MCF 10A (cell line): ENCODE measurements around the gene MRPL9. TPM values are rescaled to one million over a fixed set of nuclear protein-coding genes. Genes with fewer than 3 reads are reported as not detected.

Experiments
- BruUV-seq: library from RNA; stranded (reverse); fragments of 400-500 nt; replicated peaks from 2 replicates; lab custom pipeline; 2021; lab: Mats Ljungman, UMichigan
- CTCF ChIA-PET: fragments of 300-600 bp; sonication (Branson Sonifier 250); formaldehyde crosslinking; extraction: SDS; loops from one replicate; lab custom pipeline; 2021; ENCODE audit warnings: antibody characterized with exemption, inconsistent platforms; lab: Yijun Ruan, JAX
- POLR2A ChIA-PET: fragments of 300-600, 350-650 bp; sonication (Branson Sonifier 250); formaldehyde crosslinking; extraction: SDS; loops from one replicate; lab custom pipeline; 2020; ENCODE audit warnings: antibody characterized with exemption, inconsistent platforms; lab: Yijun Ruan, JAX
- DNase-seq: peaks from one replicate; pipeline ENCODE4 v3.0.0-alpha.2; 2018; ENCODE audit not compliant: unreplicated experiment
- H3K27ac Mint-ChIP-seq: one replicate; pipeline ENCODE4 v1.8.0; 2022; ENCODE audit warnings: mild to moderate bottlenecking, low read depth, mixed read lengths; ENCODE audit not compliant: unreplicated experiment
- H3K27me3 Mint-ChIP-seq: one replicate; pipeline ENCODE4 v1.8.0; 2022; ENCODE audit warnings: mixed read lengths; ENCODE audit not compliant: insufficient read depth, unreplicated experiment
- H3K36me3 Mint-ChIP-seq: one replicate; pipeline ENCODE4 v1.8.0; 2022; ENCODE audit warnings: mild to moderate bottlenecking, moderate library complexity, mixed read lengths; ENCODE audit not compliant: insufficient read depth, unreplicated experiment
- H3K4me1 Mint-ChIP-seq: one replicate; pipeline ENCODE4 v1.8.0; 2022; ENCODE audit warnings: mixed read lengths; ENCODE audit not compliant: insufficient read depth, unreplicated experiment
- H3K4me3 Mint-ChIP-seq: one replicate; pipeline ENCODE4 v1.8.0; 2022; ENCODE audit warnings: mild to moderate bottlenecking, moderate library complexity, mixed read lengths; ENCODE audit not compliant: unreplicated experiment
- H3K9me3 Mint-ChIP-seq: one replicate; pipeline ENCODE4 v1.8.0; 2022; ENCODE audit warnings: mixed read lengths; ENCODE audit not compliant: unreplicated experiment
- intact Hi-C: fragments of 100-400 bp; cut with micrococcal nuclease; formaldehyde crosslinking; loops from 2 replicates; pipeline ENCODE4 v1.14.1; 2022
- total RNA-seq: library from RNA; stranded (reverse); gene quantifications from 2 replicates; pipeline ENCODE4 v1.2.3, GENCODE V29; 2022
- TF ChIP-seq, protein P1 (sequence below): fragments of 200-600 bp; IDR thresholded peaks from one replicate; pipeline ENCODE4 v1.8.0; 2022; ENCODE audit warnings: antibody characterized with exemption, mild to moderate bottlenecking; ENCODE audit not compliant: unreplicated experiment

The MRPL9 gene
- total RNA-seq, 1 experiment from 2014 or later, result 146 TPM

DNA sequence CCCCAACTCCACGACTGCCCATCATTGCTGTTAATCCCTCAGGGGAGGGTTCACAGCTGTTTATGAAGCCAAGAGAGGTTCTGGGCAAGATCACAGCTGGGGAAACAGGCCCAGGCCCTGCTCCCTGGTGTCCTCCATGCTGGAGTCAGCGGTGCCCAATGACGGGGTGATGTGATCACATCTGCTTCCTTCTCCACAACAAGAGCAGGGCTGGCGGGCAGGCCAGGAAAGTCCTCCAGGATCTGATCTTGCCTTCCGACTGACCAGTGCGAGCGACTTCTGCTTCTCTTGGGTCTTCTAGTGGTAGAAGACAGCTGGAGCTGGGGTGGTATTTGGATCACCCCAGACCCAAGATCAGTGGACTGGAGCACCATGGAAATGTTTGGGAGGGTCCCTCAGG lies 42.9 kb upstream of the MRPL9 start:
- DNase-seq, result no peak
- TF ChIP-seq, protein P1, sequence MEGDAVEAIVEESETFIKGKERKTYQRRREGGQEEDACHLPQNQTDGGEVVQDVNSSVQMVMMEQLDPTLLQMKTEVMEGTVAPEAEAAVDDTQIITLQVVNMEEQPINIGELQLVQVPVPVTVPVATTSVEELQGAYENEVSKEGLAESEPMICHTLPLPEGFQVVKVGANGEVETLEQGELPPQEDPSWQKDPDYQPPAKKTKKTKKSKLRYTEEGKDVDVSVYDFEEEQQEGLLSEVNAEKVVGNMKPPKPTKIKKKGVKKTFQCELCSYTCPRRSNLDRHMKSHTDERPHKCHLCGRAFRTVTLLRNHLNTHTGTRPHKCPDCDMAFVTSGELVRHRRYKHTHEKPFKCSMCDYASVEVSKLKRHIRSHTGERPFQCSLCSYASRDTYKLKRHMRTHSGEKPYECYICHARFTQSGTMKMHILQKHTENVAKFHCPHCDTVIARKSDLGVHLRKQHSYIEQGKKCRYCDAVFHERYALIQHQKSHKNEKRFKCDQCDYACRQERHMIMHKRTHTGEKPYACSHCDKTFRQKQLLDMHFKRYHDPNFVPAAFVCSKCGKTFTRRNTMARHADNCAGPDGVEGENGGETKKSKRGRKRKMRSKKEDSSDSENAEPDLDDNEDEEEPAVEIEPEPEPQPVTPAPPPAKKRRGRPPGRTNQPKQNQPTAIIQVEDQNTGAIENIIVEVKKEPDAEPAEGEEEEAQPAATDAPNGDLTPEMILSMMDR, result no peak
- no peaks in the 10 kb centered on the region for H3K36me3 Mint-ChIP-seq
- peaks cover 60% of the 10 kb centered on the region for H3K27me3 Mint-ChIP-seq
- intact Hi-C loops, result no loop called here
- no peak overlapping the region for H3K27ac Mint-ChIP-seq
- CTCF ChIA-PET, result interaction anchor here (0.6 to 2.1 kb wide), 4 partner anchors 30 to 1120 kb away, joined by 3 to 5 read pairs (median 4); no protein-coding TSS in a partner anchor
- H3K4me3 Mint-ChIP-seq, result no peak overlapping the region
- no peaks in the 10 kb centered on the region for H3K9me3 Mint-ChIP-seq
- POLR2A ChIA-PET, result interaction anchor here (1.1 kb wide), 1 partner anchor 16 kb away, joined by 4 read pairs; the partner anchor contains the start of gene TDRKH
- no peaks in the 10 kb centered on the region for H3K4me1 Mint-ChIP-seq
- BruUV-seq, result no TSS peak

DNA sequence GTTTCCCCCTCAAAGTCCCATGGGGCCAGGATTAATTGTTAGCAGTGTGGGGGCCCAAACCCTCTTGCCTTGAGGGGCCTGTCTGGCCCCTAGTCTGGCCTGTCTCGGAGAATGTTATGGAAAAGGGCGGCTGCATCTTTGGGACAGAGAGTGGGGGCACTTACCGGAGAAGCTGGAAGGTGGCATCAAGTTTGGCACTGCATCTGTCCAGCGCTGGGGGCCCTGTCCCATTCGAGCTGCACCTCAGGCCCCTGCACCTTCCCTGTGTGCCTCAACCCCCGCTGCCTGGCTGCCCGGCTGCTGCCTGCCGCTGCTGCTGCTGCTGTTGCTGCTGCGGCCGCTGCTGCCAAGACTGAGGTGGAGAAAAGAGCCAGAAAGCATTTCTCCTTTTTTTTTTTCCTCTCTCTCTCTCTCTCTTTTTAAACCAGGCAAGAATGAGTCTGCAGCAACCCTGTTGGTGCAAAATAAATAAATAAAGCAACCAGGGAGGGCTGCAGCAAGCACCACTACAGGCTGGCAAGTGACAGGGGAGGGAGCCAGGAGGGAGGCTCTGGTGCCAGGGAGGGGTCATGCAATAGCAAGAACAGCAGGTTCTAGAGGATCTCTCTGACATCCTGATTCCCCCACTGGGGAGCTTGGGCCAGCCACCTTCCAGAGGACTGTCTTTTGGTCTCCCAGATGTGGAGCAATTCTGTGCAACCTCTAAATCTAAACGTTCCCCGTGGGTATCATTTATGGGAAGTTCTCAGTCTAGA lies 41.9 kb upstream of the MRPL9 start, which contains the start of gene LINGO4:
Gene LINGO4 (minus strand): TSS at position 354 of the 755 bp plus-strand sequence. CDS start 2,715 bp downstream, outside the sequence.
- Mint-ChIP-seq H3K36me3 (no peaks in the 10 kb centered on the region), H3K4me1 (no peaks in the 10 kb centered on the region), H3K27ac (no peak within 1 kb of the TSS), H3K27me3 (peaks cover 68% of the 10 kb centered on the region), H3K4me3 (no peak within 1 kb of the TSS), H3K9me3 (no peaks in the 10 kb centered on the region)
- TF ChIP-seq, protein P1, result no peak
- no TSS peak for BruUV-seq
- no peak for DNase-seq
- ChIA-PET POLR2A (interaction anchor here (1.1 kb wide), 1 partner anchor 15 kb away, joined by 4 read pairs; the partner anchor contains the start of gene TDRKH), CTCF (interaction anchor here (0.7 to 0.9 kb wide), 2 partner anchors 31 to 71 kb away, joined by 3 to 4 read pairs; no protein-coding TSS in a partner anchor)
- intact Hi-C loops, result no loop called here

DNA sequence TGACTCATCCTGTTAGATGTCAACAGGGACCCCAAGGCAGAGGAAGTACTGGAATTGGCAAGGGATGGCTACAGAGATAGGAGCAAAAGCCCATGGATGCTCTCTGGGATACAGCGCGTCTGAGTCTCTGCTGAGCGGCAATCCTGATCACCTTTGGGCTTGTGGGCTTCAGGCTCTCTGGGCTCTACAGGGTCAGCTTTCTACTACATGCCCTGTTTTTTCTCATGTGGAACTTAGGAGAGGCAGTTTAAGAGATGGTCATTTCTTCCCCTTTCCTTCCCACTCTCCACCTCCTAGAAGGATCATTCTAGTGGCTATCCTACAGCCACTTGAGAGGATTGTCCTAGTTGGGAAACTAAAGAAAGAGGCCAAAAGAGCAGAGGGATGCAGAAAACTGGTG lies 40.6 kb upstream of the MRPL9 start:
- H3K4me3 Mint-ChIP-seq, result no peak overlapping the region
- BruUV-seq, result no TSS peak
- no peaks in the 10 kb centered on the region for H3K36me3 Mint-ChIP-seq
- POLR2A ChIA-PET, result interaction anchor here (1.6 kb wide), 1 partner anchor 14 kb away, joined by 9 read pairs; the partner anchor contains the start of gene TDRKH
- H3K9me3 Mint-ChIP-seq, result no peaks in the 10 kb centered on the region
- no peak for DNase-seq
- TF ChIP-seq, protein P1, result no peak
- peaks cover 79% of the 10 kb centered on the region for H3K27me3 Mint-ChIP-seq
- intact Hi-C loops, result no loop called here
- peaks cover 8% of the 10 kb centered on the region for H3K4me1 Mint-ChIP-seq
- no peak overlapping the region for H3K27ac Mint-ChIP-seq
- CTCF ChIA-PET, result interaction anchor here (1.0 kb wide), 1 partner anchor 32 kb away, joined by 4 read pairs; no protein-coding TSS in a partner anchor

DNA sequence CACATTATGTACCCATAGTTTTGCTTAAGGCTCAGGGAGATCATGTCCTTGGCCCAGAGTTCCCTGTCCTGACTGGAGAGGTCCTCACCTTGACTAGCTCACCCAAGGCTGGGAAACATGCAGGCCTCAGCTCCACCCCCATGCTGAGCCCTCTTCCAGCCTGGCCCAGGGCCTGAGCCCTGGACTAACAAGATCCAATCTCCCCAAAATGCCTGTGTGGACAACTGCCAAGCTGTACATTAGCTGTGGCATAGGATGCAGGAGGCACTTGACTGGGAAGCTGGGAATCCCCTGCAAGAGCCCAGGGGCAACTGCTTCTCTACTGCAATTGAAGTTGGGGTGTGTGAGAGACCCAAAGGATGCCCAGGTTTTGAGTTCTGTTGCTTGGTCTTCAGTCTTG lies 39.9 kb upstream of the MRPL9 start:
- no peak for DNase-seq
- H3K27me3 Mint-ChIP-seq, result peaks cover 79% of the 10 kb centered on the region
- TF ChIP-seq, protein P1, result no peak
- no peak overlapping the region for H3K4me3 Mint-ChIP-seq
- peaks cover 8% of the 10 kb centered on the region for H3K4me1 Mint-ChIP-seq
- POLR2A ChIA-PET, result interaction anchor here (1.6 to 1.8 kb wide), 2 partner anchors 13 to 17 kb away, joined by 6 to 9 read pairs; partner anchors contain the start of gene TDRKH
- H3K36me3 Mint-ChIP-seq, result no peaks in the 10 kb centered on the region
- BruUV-seq, result no TSS peak
- no peak overlapping the region for H3K27ac Mint-ChIP-seq
- intact Hi-C loops, result no loop called here
- CTCF ChIA-PET, result interaction anchor here (1.0 kb wide), 1 partner anchor 33 kb away, joined by 4 read pairs; no protein-coding TSS in a partner anchor
- H3K9me3 Mint-ChIP-seq, result no peaks in the 10 kb centered on the region
